Calu3 (cell line): ENCODE measurements around the gene ENPP1. TPM values are rescaled to one million over a fixed set of nuclear protein-coding genes. Genes with fewer than 3 reads are reported as not detected.

ENCODE experiments used
- BruUV-seq: library from RNA; stranded (reverse); fragments of 400-500 nt; replicated peaks from 2 replicates; lab custom pipeline; 2021; lab: Mats Ljungman, UMichigan
- CTCF ChIA-PET: fragments of 300-600 bp; sonication (Branson Sonifier 250); formaldehyde crosslinking; loops from one replicate; lab custom pipeline; 2022; ENCODE audit warnings: antibody characterized with exemption; lab: Charles Lee
- DNase-seq: peaks from one replicate; pipeline ENCODE4 v3.0.0; 2022
- H3K27ac Mint-ChIP-seq: one replicate; pipeline ENCODE4 v1.8.0; 2022; ENCODE audit warnings: mixed read lengths; ENCODE audit not compliant: unreplicated experiment
- H3K27me3 Mint-ChIP-seq: one replicate; pipeline ENCODE4 v1.8.0; 2022; ENCODE audit warnings: mixed read lengths; ENCODE audit not compliant: unreplicated experiment
- H3K36me3 Mint-ChIP-seq: one replicate; pipeline ENCODE4 v1.8.0; 2022; ENCODE audit warnings: mild to moderate bottlenecking, moderate library complexity, mixed read lengths; ENCODE audit not compliant: insufficient read depth, unreplicated experiment
- H3K4me1 Mint-ChIP-seq: one replicate; pipeline ENCODE4 v1.8.0; 2022; ENCODE audit warnings: mild to moderate bottlenecking, low read depth, mixed read lengths; ENCODE audit not compliant: unreplicated experiment
- H3K4me3 Mint-ChIP-seq: one replicate; pipeline ENCODE4 v1.8.0; 2022; ENCODE audit warnings: mild to moderate bottlenecking, low read depth, moderate library complexity, mixed read lengths; ENCODE audit not compliant: unreplicated experiment
- H3K9me3 Mint-ChIP-seq: one replicate; pipeline ENCODE4 v1.8.0; 2022; ENCODE audit warnings: low read depth, mixed read lengths; ENCODE audit not compliant: unreplicated experiment
- intact Hi-C: fragments of 100-400 bp; cut with micrococcal nuclease; formaldehyde crosslinking; loops from one replicate; pipeline ENCODE4 v1.10.0; 2022; ENCODE audit not compliant: unreplicated experiment
- microRNA-seq: library from miRNA; unstranded; fragments of <30 nt; microRNA quantifications from one replicate; pipeline ENCODE4 v1.2.0, GENCODE V29; 2022
- total RNA-seq: library from RNA; stranded (reverse); gene quantifications from 2 replicates; pipeline ENCODE4 v1.2.3, GENCODE V29; 2022
- TF ChIP-seq, protein P1 (sequence below): fragments of 200-600 bp; IDR thresholded peaks from one replicate; pipeline ENCODE4 v1.8.0; 2022; ENCODE audit warnings: antibody characterized with exemption; ENCODE audit not compliant: unreplicated experiment

Gene ENPP1
- total RNA-seq, 1 experiment from 2014 or later = 7.7 TPM

DNA sequence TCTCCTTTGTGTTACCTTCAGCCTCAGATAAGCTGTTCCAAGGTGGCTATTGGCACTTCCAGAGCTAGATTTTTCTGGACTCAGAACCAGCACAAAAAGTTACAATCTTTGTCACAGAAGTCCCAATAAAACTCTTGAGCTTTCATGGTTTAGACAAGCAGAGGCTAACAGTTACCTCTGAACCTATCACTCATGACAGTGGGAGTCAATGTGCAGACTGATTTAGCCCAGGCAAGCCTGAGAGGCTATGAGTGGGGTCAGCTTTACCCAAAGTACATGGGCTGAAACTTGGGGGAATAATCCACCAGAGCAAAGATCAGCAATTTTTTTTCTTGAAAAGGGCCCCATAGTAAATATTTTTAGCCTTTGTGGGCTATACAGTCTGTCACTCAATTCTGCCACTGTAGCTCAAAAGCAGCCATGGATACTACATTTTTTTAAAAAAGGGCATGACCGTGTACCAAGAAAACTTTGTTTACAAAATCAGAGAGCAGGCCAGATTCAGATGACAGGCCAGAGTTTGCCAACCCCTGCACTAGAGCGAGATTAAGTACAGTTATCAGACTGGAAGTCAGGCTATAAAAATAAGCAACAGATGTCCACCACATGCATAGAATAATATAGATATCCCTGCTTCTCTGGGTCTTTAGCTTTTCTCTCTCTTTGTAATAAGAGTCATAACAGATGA is 123.4 kb downstream of the ENPP1 start:
- BruUV-seq = no TSS peak
- Mint-ChIP-seq H3K36me3 (no peaks in the 10 kb centered on the region), H3K9me3 (no peaks in the 10 kb centered on the region), H3K27me3 (no peaks in the 10 kb centered on the region), H3K4me1 (no peaks in the 10 kb centered on the region), H3K27ac (no peak overlapping the region), H3K4me3 (no peak overlapping the region)
- CTCF ChIA-PET = interaction anchor here (0.7 kb wide), 1 partner anchor 233 kb away, joined by 3 read pairs; no protein-coding TSS in a partner anchor
- TF ChIP-seq, protein P1, sequence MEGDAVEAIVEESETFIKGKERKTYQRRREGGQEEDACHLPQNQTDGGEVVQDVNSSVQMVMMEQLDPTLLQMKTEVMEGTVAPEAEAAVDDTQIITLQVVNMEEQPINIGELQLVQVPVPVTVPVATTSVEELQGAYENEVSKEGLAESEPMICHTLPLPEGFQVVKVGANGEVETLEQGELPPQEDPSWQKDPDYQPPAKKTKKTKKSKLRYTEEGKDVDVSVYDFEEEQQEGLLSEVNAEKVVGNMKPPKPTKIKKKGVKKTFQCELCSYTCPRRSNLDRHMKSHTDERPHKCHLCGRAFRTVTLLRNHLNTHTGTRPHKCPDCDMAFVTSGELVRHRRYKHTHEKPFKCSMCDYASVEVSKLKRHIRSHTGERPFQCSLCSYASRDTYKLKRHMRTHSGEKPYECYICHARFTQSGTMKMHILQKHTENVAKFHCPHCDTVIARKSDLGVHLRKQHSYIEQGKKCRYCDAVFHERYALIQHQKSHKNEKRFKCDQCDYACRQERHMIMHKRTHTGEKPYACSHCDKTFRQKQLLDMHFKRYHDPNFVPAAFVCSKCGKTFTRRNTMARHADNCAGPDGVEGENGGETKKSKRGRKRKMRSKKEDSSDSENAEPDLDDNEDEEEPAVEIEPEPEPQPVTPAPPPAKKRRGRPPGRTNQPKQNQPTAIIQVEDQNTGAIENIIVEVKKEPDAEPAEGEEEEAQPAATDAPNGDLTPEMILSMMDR = no peak
- no peak for DNase-seq
- intact Hi-C loops = no loop called here

DNA sequence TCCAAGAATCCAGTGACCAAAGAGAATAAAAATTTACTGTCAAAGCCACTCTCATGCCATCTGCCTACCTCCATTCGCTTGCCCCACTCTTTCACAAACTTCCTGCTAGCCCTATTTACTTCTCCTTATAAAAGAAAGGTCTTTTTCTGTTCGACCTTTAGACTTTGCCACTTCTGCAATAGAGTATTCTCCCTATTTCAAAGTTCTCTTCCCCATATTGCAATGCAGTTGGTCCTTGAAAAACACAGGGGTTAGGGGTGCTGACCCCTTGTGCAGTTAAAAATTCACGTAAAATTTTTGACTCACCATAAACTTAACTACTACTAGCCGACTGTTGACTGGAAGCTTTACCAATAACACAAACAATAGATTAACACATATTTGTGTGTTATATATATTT is 128.3 kb downstream of the ENPP1 start:
- DNase-seq = no peak
- Mint-ChIP-seq H3K4me1 (no peaks in the 10 kb centered on the region), H3K27ac (no peak overlapping the region), H3K4me3 (no peak overlapping the region), H3K27me3 (no peaks in the 10 kb centered on the region), H3K36me3 (no peaks in the 10 kb centered on the region), H3K9me3 (no peaks in the 10 kb centered on the region)
- TF ChIP-seq, protein P1 = no peak
- no TSS peak for BruUV-seq
- CTCF ChIA-PET = interaction anchor here (0.6 kb wide), 1 partner anchor 397 kb away, joined by 3 read pairs; no protein-coding TSS in a partner anchor
- intact Hi-C loops = no loop called here

DNA sequence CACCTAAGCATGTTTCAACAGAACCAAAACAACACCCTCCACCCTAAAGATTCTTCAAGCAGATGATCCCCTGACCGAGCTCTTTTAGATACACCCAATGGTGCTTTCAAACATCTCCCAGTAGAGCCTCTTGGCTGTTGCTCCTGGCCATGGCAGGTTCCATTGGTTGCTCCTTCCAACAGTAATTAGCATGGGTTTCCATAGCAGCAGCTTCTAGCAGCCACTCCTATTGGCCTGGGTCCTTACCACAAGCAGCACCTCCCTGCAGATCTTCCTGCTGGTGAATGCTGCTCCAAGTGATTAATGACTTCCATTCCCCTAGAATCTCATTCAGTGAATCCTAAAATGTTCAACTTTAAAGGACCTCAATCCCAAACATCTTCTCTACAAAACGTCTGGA is 129.4 kb downstream of the ENPP1 start:
- no peak overlapping the region for H3K4me3 Mint-ChIP-seq
- intact Hi-C loops = no loop called here
- TF ChIP-seq, protein P1 = no peak
- H3K27me3 Mint-ChIP-seq = no peaks in the 10 kb centered on the region
- H3K9me3 Mint-ChIP-seq = no peaks in the 10 kb centered on the region
- DNase-seq = no peak
- no peaks in the 10 kb centered on the region for H3K4me1 Mint-ChIP-seq
- BruUV-seq = no TSS peak
- H3K36me3 Mint-ChIP-seq = no peaks in the 10 kb centered on the region
- H3K27ac Mint-ChIP-seq = no peak overlapping the region
- CTCF ChIA-PET = no interaction called here

DNA sequence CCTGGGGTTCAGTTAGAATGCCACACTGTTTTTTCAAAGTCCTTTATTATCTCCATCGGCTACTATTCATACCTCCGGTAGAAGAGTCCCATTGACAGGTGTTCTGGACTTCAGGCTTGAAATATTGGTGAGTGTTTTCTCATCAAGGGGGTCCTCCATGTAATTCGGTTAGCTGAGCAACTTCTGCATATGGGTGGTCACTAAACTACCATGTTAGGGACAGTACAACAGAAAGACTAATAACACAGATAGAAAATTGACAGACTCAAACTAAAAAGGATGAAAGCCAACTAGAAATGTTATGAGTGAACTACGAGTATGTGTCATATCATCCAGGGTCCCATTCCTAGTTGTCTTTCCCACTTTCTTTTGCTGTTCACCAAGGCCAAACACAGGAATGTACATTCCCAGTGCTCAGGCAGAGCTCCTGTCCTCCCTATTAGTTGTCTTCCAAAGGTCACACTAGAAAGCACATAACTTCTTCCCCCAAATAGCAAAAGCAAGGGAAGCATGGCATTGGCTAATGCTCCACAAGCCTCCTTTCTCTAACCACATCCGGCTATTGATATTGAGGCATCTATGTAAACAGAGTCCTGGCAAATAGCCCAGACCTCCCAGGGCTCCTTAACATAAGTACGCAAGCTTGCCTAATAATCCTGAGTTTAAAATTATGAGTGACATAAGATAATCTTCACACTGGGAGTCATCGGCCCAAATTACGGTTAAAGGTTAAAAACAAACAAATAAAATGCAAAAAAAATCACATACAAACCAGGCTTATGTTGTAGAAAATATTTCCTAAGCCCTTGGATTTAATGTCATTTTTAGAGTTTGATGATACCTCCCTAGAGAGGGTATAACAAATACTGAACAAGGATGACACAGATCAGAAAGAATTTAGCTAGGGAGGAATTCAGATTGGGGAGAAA is 130.1 kb downstream of the ENPP1 start:
- TF ChIP-seq, protein P1 = no peak
- no peak for DNase-seq
- no peak overlapping the region for H3K27ac Mint-ChIP-seq
- no TSS peak for BruUV-seq
- H3K9me3 Mint-ChIP-seq = no peaks in the 10 kb centered on the region
- no peak overlapping the region for H3K4me3 Mint-ChIP-seq
- H3K4me1 Mint-ChIP-seq = no peaks in the 10 kb centered on the region
- intact Hi-C loops = no loop called here
- CTCF ChIA-PET = no interaction called here
- no peaks in the 10 kb centered on the region for H3K27me3 Mint-ChIP-seq
- H3K36me3 Mint-ChIP-seq = no peaks in the 10 kb centered on the region

Small RNAs within 50 kb of the gene (microRNA-seq; reads per million reads assigned to microRNA genes)
- gene MIR548H5 = not detected

Other genes starting within 250 kb of the ENPP1 start
- not detected in 2 replicates for gene ARG1, start 234.8 kb upstream of the ENPP1 start, total RNA-seq
- gene MED23, start 179.8 kb upstream of the ENPP1 start, total RNA-seq = 31.0 and 31.9 TPM in 2 replicates
- gene ENPP3, start 170.7 kb upstream of the ENPP1 start, total RNA-seq = not detected in 2 replicates
- not detected in 2 replicates for gene OR2A4, start 106.6 kb upstream of the ENPP1 start, total RNA-seq
- not detected in 2 replicates for gene CTAGE9, start 97.0 kb upstream of the ENPP1 start, total RNA-seq
- 159 and 373 TPM in 2 replicates for gene CCN2, start 143.4 kb downstream of the ENPP1 start, total RNA-seq